Uterus (tissue), 4 donors: ENCODE results near the gene KLF6. TPM values are rescaled to one million over a fixed set of nuclear protein-coding genes. Genes with fewer than 3 reads are reported as not detected.

Experiments
- DNase-seq, 2 donors: peaks; one replicate each; pipeline ENCODE4 v3.0.0-alpha.2; 2019 to 2020
- H3K27ac ChIP-seq, 2 donors: fragments of 200-600 bp; sonication (generic); 1 replicate in 1 of 2; 2 replicates in 1 of 2; pipeline ENCODE4 v1.5.1; 2016 to 2018
- H3K27me3 ChIP-seq, 2 donors: fragments of 200-600 bp; sonication (generic); one replicate each; pipeline ENCODE4 v1.5.1; 2018 to 2019; ENCODE audit warnings: control low read depth in 1 of 2
- H3K36me3 ChIP-seq, 2 donors: fragments of 200-600 bp; sonication (generic); one replicate each; pipeline ENCODE4 v1.5.1; 2019; ENCODE audit warnings: control low read depth in 1 of 2
- H3K4me1 ChIP-seq, 2 donors: fragments of 200-600 bp; sonication (generic); one replicate each; pipeline ENCODE4 v1.5.1; 2018 to 2019; ENCODE audit warnings: control low read depth in 1 of 2
- H3K4me3 ChIP-seq, 2 donors: fragments of 200-600 bp; sonication (generic); 1 replicate in 1 of 2; 2 replicates in 1 of 2; pipeline ENCODE4 v1.5.1; 2018 to 2019; ENCODE audit warnings: mild to moderate bottlenecking in 1 of 2
- H3K9me3 ChIP-seq, 2 donors: fragments of 200-600 bp; sonication (generic); one replicate each; pipeline ENCODE4 v1.5.1; 2019; ENCODE audit warnings: control low read depth in 1 of 2
- POLR2A ChIP-seq, 2 donors: fragments of 450-650 bp; IDR thresholded peaks; one replicate each; pipeline ENCODE4 v1.6.1; 2016; ENCODE audit warnings: antibody characterized with exemption in 2 of 2, mild to moderate bottlenecking in 1 of 2, moderate library complexity in 1 of 2
- intact Hi-C: fragments of 100-400 bp; cut with DNase I; formaldehyde crosslinking; loops from one replicate; pipeline ENCODE4 v1.15.1; 2023; ENCODE audit warnings: low total_unique reads
- total RNA-seq, 4 donors: library from RNA; depleted of rRNA in 3 of 4; stranded (reverse); fragments of >200 nt in 3 of 4; gene quantifications; one replicate each; pipeline versions ENCODE4 v1.1.0 to v1.2.4, GENCODE V29; 2014 to 2023
- TF ChIP-seq, protein P1 (sequence below), 4 experiments: fragments of 200-600 bp in 2 of 4; fragments of 450-650 bp in 2 of 4; sonication (generic) in 2 of 4; IDR thresholded peaks; one replicate each; pipeline ENCODE4 v1.5.1; 2016 to 2019; ENCODE audit warnings: antibody characterized with exemption in 4 of 4, mild to moderate bottlenecking in 2 of 4, moderate library complexity in 1 of 4
- donor health status: DM: yes; HTN: yes; CAD: no.

Gene KLF6
- total RNA-seq, 4 donors from 2014 or later: 47.9 to 128 (median 87.4) TPM

DNA sequence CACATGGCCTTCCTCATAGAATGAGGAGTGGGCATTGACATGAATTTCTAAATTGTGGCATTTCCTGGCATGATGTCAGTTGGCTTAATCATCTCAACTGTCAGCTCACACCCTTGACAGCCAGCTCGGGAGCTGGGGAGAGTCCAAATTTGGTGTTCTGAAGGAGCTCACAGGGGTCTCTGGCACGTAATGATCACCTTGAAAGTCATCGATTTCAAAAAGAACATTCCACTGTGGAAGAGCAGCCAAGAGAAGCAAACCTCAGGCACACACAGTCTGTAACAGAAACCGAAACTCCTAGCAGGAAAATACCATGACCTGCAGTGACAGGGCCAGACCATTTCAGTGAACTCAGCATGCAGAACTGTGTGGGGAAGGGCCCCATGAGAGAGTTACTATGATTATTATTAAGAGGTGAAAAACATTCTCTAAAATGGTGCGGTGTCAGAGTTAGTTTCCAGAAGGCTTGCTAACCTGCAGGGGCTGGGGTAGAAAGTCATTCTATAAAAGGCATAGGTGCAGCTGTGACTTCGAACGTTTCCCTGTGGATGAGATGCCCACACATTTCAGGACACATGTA, 26.4 kb upstream of the KLF6 start:
- Histone ChIP-seq H3K27ac (peak overlapping the region; percentile 51 to 75), H3K9me3 (no peaks in the 10 kb centered on the region), H3K27me3 (no peaks in the 10 kb centered on the region), H3K36me3 (no peaks in the 10 kb centered on the region), H3K4me3 (no peak overlapping the region), H3K4me1 (no peaks in the 10 kb centered on the region)
- intact Hi-C loops: no loop called here
- TF ChIP-seq, protein P1, sequence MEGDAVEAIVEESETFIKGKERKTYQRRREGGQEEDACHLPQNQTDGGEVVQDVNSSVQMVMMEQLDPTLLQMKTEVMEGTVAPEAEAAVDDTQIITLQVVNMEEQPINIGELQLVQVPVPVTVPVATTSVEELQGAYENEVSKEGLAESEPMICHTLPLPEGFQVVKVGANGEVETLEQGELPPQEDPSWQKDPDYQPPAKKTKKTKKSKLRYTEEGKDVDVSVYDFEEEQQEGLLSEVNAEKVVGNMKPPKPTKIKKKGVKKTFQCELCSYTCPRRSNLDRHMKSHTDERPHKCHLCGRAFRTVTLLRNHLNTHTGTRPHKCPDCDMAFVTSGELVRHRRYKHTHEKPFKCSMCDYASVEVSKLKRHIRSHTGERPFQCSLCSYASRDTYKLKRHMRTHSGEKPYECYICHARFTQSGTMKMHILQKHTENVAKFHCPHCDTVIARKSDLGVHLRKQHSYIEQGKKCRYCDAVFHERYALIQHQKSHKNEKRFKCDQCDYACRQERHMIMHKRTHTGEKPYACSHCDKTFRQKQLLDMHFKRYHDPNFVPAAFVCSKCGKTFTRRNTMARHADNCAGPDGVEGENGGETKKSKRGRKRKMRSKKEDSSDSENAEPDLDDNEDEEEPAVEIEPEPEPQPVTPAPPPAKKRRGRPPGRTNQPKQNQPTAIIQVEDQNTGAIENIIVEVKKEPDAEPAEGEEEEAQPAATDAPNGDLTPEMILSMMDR (IDR thresholded peaks at IDR 0.05): no peak
- peak in 1 of 2 donors; percentile 21 for TF ChIP-seq POLR2A (IDR thresholded peaks at IDR 0.05)
- no peak for DNase-seq

DNA sequence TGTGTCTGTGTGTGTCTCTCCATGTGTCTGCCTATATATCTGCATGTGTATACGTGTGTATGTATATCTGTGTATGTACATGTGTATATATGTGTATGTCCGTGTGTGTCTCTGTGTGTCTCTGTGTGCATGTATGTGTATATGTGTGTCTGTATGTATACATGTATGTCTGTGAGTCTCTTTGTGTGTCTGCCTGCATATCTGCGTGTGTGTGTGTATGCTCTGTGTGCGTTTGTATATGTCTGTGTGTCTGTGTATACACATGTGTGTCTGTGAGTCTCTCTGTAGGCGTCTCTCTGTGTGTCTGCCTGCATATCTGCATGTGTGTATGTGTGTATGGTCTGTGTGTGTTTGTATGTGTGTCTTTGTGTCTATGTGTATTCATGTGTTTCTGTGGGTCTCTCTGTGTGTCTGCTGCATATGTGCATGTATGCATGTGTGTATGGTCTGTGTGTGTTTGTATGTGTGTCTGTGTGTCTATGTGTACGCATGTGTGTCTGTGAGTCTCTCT, 23.7 kb upstream of the KLF6 start:
- H3K36me3 ChIP-seq: no peaks in the 10 kb centered on the region
- no peaks in the 10 kb centered on the region for H3K27me3 ChIP-seq
- H3K9me3 ChIP-seq: no peaks in the 10 kb centered on the region
- intact Hi-C loops: no loop called here
- H3K4me3 ChIP-seq: no peak overlapping the region
- H3K4me1 ChIP-seq: peaks cover 0 to 3% of the 10 kb centered on the region in 2 donors
- DNase-seq: no peak
- no peak for TF ChIP-seq POLR2A (IDR thresholded peaks at IDR 0.05)
- TF ChIP-seq, protein P1 (IDR thresholded peaks at IDR 0.05): no peak
- peak overlapping the region in 1 of 2 donors; percentile 51 for H3K27ac ChIP-seq

DNA sequence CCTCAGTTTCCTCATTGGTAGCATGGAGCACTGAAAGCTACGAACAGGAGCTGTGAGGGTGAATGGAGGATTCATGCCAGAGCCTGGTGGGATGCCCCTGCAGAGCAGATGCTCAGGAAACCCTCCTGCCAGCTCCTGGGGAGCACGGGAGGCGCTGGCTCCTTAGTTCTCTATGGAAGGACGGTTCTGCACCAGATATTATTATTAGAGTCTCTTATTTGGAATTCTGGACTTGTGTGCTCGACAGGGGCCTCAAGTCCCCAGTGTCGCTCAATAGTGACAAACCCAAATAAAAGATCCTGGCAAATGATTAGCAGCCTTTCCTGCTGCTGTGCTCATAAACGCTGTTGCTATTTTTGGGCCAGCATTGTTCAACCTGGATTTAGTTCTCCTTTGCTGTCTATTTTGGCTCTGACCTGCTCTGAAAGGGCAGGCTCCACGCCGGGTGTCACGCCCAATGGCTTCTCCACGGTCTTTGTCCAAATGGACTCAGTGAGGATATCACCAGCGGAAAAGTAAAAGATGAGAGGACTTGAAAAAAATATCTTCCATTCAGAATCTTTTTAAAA, 23.0 kb upstream of the KLF6 start:
- Histone ChIP-seq H3K9me3 (no peaks in the 10 kb centered on the region), H3K27ac (peak overlapping the region in 1 of 2 donors; percentile 51), H3K36me3 (no peaks in the 10 kb centered on the region), H3K27me3 (no peaks in the 10 kb centered on the region), H3K4me3 (no peak overlapping the region), H3K4me1 (peaks cover 0 to 3% of the 10 kb centered on the region in 2 donors)
- intact Hi-C loops: no loop called here
- DNase-seq: no peak
- TF ChIP-seq POLR2A (IDR thresholded peaks at IDR 0.05): no peak
- TF ChIP-seq, protein P1 (IDR thresholded peaks at IDR 0.05): no peak

DNA sequence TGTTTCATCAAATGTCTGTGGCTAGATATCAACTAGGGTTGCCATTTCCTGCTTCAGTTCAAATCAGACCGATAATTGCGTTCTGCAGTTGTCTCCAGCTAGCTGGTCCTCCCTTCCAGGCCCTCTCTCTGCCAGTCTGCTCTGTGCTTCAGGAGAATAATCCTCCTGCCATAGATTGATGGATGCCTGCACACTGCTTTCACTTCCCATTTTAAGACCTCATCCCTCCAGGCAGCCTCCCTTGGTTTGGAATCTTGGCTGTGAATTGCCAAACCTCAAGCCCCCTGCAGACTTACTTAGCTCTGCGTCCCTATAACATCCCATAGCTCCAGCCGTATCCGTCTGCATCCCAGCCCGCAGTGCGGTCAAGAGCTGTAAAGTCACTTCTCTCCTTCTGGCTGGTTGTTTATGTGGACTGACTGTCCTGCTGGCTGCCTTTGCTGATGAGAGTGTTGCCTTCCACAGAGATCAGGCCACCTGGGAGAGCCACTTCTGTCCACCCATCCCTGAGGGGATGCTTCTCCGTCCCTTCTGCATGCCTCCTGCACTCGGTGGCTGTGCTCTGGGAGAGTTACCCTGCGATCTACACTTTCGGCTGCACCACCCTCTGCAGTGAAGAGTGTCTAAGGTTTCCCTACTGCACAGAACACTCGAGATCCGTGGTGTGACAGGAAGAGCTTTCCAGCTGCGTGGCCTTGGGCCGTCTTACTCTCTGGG, 22.4 kb upstream of the KLF6 start:
- TF ChIP-seq, protein P1 (IDR thresholded peaks at IDR 0.05): no peak
- TF ChIP-seq POLR2A (IDR thresholded peaks at IDR 0.05): no peak
- Histone ChIP-seq H3K4me3 (no peak overlapping the region), H3K9me3 (no peaks in the 10 kb centered on the region), H3K36me3 (no peaks in the 10 kb centered on the region), H3K27ac (peak overlapping the region in 1 of 2 donors; percentile 51), H3K27me3 (no peaks in the 10 kb centered on the region), H3K4me1 (peaks cover 0 to 3% of the 10 kb centered on the region in 2 donors)
- DNase-seq: no peak
- intact Hi-C loops: no loop called here

DNA sequence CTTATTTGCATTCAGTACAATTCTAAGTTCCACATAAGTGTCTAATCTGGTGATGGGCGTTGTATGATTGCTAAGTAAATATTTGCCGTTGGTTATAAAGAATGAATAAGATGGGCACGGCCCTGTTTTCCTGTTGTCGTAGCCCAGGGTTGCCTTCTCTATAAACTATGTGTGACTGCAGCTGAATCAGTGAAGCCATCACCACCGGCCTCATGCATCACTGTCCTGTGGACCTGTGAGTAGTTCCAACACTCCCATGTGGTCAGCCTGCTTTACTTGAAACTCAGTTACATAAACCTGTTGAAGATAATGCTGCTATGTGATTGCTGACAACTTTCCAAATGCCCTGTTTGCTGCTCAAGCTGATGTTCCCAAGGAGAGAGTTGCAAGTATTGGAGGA, 21.6 kb upstream of the KLF6 start:
- Histone ChIP-seq H3K4me3 (no peak overlapping the region), H3K4me1 (peaks cover 0 to 3% of the 10 kb centered on the region in 2 donors), H3K36me3 (no peaks in the 10 kb centered on the region), H3K27ac (peak overlapping the region; percentile 77 to 92), H3K27me3 (no peaks in the 10 kb centered on the region), H3K9me3 (no peaks in the 10 kb centered on the region)
- no peak for DNase-seq
- intact Hi-C loops: no loop called here
- TF ChIP-seq POLR2A (IDR thresholded peaks at IDR 0.05): no peak
- TF ChIP-seq, protein P1 (IDR thresholded peaks at IDR 0.05): no peak
